ENCODE results near the gene MRPL51. TPM values are rescaled to one million over a fixed set of nuclear protein-coding genes. Genes with fewer than 3 reads are reported as not detected.
"Not testable (repeated sequence)": the region's sequence is repeated elsewhere in the genome, so short reads cannot be mapped to it uniquely, and the experiment has no call there.

The MRPL51 gene
- total and polyA plus RNA-seq, 2 experiments from 2014 or later, result 57.4 to 231 TPM

DNA sequence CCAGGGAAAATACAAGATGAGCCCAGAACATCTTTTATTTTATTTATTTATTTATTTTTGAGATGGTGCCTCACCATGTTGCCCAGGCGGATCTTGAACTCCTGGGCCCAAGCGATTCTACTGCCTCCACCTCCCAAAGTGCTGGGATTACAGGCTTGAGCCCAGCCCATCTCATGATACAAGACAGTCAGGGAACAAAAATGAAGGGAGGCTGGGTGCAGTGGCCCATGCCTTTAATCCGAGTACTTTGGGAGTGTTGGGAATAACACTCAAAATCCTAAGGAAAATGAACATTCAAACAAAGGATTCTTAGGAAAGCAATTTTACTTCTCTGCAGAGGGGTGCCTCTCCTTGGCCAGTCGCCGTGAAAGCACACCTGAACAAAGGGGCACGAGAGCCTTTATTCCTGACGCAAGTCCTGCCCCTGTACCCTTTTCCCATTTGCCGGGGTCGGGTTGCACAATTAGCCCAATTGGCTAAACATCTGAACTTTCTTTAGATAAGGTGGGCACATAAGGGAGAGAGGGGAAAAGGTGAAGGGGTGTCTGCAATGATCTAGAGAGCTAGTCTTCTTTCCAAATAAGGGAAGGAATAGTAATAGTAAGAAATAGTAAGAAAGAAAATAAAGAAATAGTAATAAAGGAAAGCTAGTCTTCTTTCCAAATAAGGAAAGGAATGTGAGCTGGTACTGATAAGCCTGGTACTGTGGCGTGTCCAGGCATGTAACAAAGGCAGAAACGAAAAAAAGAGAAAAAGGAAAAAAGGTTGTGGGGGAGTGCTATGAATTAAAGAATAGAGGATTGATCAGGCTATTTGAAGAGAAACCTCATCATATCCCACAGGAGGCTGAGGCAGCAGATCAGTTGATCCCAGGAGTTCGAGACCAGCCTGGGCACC, 14.3 kb upstream of the MRPL51 start:
- H3K9me3 ChIP-seq (ENCODE audit: low read depth), result no peaks in the 10 kb centered on the region
- TF ChIP-seq EZH2 (IDR thresholded peaks at IDR 0.05; ENCODE audit: borderline replicate concordance) (no peak), EZH2phosphoT487 (IDR thresholded peaks at IDR 0.05; ENCODE audit: low read depth, severe bottlenecking, unreplicated experiment) (no peak), CTCF (IDR thresholded peaks at IDR 0.05; ENCODE audit: poor library complexity) (no peak)
- H3K79me2 ChIP-seq, result peaks cover 30% of the 10 kb centered on the region
- H2AFZ ChIP-seq, result peak overlapping the region; percentile 41
- no peak for DNase-seq (ENCODE audit: low spot score)
- H3K9me2 ChIP-seq (replicated peaks; ENCODE audit: insufficient read depth), result no peaks in the 10 kb centered on the region
- no peak overlapping the region for H3K4me3 ChIP-seq
- peak overlapping the region; percentile 27 for H3K4me2 ChIP-seq
- no peaks in the 10 kb centered on the region for H3K36me3 ChIP-seq (replicated peaks; ENCODE audit: insufficient read depth, low read depth)
- H4K20me1 ChIP-seq (ENCODE audit: insufficient read depth, poor library complexity, severe bottlenecking), result no peaks in the 10 kb centered on the region
- 52% methylated on average over 12 of the region's 12 CpGs for WGBS (ENCODE audit: low lambda C conversion rate, missing lambda C conversion rate)
- H3K27ac ChIP-seq, result peak overlapping the region; percentile 81
- peaks cover 4% of the 10 kb centered on the region for H3K4me1 ChIP-seq (ENCODE audit: insufficient read depth)
- H3K27me3 ChIP-seq, result no peaks in the 10 kb centered on the region

- DNase-seq (ENCODE audit: low spot score), result no peak
- Histone ChIP-seq H3K27ac (no peak overlapping the region), H4K20me1 (ENCODE audit: insufficient read depth, poor library complexity, severe bottlenecking) (no peaks in the 10 kb centered on the region), H3K9me3 (ENCODE audit: low read depth) (no peaks in the 10 kb centered on the region), H2AFZ (no peak overlapping the region), H3K4me2 (no peak overlapping the region), H3K4me1 (ENCODE audit: insufficient read depth) (peaks cover 3% of the 10 kb centered on the region), H3K36me3 (replicated peaks; ENCODE audit: insufficient read depth, low read depth) (no peaks in the 10 kb centered on the region), H3K79me2 (peaks cover 56% of the 10 kb centered on the region), H3K4me3 (no peak overlapping the region), H3K9me2 (replicated peaks; ENCODE audit: insufficient read depth) (no peaks in the 10 kb centered on the region), H3K27me3 (no peaks in the 10 kb centered on the region)
- 90% methylated on average over 2 of the region's 2 CpGs for whole genome bisulfite sequencing (ENCODE audit: low lambda C conversion rate, missing lambda C conversion rate)
- no peak for TF ChIP-seq CTCF (IDR thresholded peaks at IDR 0.05; ENCODE audit: poor library complexity)
- TF ChIP-seq EZH2 (IDR thresholded peaks at IDR 0.05; ENCODE audit: borderline replicate concordance), result no peak
- no peak for TF ChIP-seq EZH2phosphoT487 (IDR thresholded peaks at IDR 0.05; ENCODE audit: low read depth, severe bottlenecking, unreplicated experiment)
Measured at GRCh38 chr12:6500466-6500865, 7.4 kb upstream of the MRPL51 start.

DNA sequence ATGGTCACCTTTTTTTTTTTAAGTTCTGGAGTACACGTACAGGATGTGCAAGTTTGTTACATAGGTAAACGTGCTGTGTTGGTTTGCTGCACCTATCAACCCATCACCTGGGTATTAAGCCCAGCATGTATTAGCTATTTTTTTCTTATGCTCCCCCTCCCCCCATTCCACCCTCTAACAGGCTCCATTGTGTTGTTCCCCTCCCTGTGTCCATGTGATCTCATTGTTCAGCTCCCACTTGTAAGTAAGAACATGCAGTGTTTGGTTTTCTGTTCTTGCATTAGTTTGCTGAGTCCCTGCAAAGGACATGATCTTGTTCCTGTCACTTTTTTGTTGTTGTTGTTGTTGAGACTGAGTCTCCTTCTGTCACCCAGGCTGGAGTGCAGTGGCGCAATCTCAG, 4.2 kb upstream of the MRPL51 start:
- not testable (repeated sequence) for H3K4me2 ChIP-seq; H4K20me1 ChIP-seq (ENCODE audit: insufficient read depth, poor library complexity, severe bottlenecking); H3K4me3 ChIP-seq; H3K27ac ChIP-seq; H3K27me3 ChIP-seq; H2AFZ ChIP-seq; H3K9me3 ChIP-seq (ENCODE audit: low read depth); H3K9me2 ChIP-seq (replicated peaks; ENCODE audit: insufficient read depth); DNase-seq (ENCODE audit: low spot score); H3K36me3 ChIP-seq (replicated peaks; ENCODE audit: insufficient read depth, low read depth)
- WGBS (ENCODE audit: low lambda C conversion rate, missing lambda C conversion rate), result 91% methylated on average over 3 of the region's 3 CpGs
- H3K79me2 ChIP-seq, result peaks cover 63% of the 10 kb centered on the region
- H3K4me1 ChIP-seq (ENCODE audit: insufficient read depth), result peaks cover 14% of the 10 kb centered on the region

DNA sequence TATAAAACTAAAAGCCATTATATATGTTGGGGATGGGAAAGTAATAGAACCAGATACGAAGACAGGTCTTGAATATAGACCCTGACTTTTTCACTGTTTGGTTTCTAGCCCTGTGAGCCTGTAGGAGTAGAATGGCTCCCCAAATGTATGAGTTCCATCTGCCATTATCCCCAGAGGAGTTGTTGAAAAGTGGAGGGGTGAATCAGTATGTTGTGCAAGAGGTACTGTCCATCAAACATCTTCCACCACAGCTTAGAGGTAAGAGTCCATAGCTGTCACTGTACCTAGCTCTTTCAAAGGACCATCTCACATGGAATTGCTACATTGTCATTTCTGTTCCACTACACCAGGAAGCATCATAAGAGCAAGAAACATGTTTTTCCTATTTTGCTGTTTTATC, 1.9 kb upstream of the MRPL51 start:
- H3K4me3 ChIP-seq, result no peak overlapping the region
- TF ChIP-seq CTCF (IDR thresholded peaks at IDR 0.05; ENCODE audit: poor library complexity), result no peak
- TF ChIP-seq EZH2phosphoT487 (IDR thresholded peaks at IDR 0.05; ENCODE audit: low read depth, severe bottlenecking, unreplicated experiment), result no peak
- TF ChIP-seq EZH2 (IDR thresholded peaks at IDR 0.05; ENCODE audit: borderline replicate concordance), result no peak
- H4K20me1 ChIP-seq (ENCODE audit: insufficient read depth, poor library complexity, severe bottlenecking), result no peaks in the 10 kb centered on the region
- no peaks in the 10 kb centered on the region for H3K9me2 ChIP-seq (replicated peaks; ENCODE audit: insufficient read depth)
- no peak overlapping the region for H2AFZ ChIP-seq
- no peaks in the 10 kb centered on the region for H3K36me3 ChIP-seq (replicated peaks; ENCODE audit: insufficient read depth, low read depth)
- H3K27me3 ChIP-seq, result no peaks in the 10 kb centered on the region
- H3K4me2 ChIP-seq, result peak overlapping the region; percentile 82
- H3K9me3 ChIP-seq (ENCODE audit: low read depth), result no peaks in the 10 kb centered on the region
- H3K4me1 ChIP-seq (ENCODE audit: insufficient read depth), result peaks cover 16% of the 10 kb centered on the region
- WGBS (ENCODE audit: low lambda C conversion rate, missing lambda C conversion rate), result 71% methylated on average over 1 of the region's 1 CpG
- peak overlapping the region; percentile 18 for H3K27ac ChIP-seq
- DNase-seq (ENCODE audit: low spot score), result no peak
- peaks cover 63% of the 10 kb centered on the region for H3K79me2 ChIP-seq
